Activated gamma-delta T cell treated with Interleukin-2 at 50 U/mL for 16 hours (primary cell): ENCODE measurements around the gene CLEC4G.
A peak's percentile ranks its signal among the peaks of the same experiment; 100 is the strongest.

Experiments used
- DNase-seq: peaks from one replicate; pipeline ENCODE4 v3.0.0-alpha.2; 2020

The CLEC4G gene

GRCh38 chr19:7720351-7720750 is 11.6 kb downstream of the CLEC4G start:
- no peak for DNase-seq

- DNase-seq: no peak
These were observed 13.2 kb downstream of the CLEC4G start for GRCh38 chr19:7718668-7719067.

GRCh38 chr19:7716762-7717161 is 15.1 kb downstream of the CLEC4G start:
- DNase-seq: no peak

DNA sequence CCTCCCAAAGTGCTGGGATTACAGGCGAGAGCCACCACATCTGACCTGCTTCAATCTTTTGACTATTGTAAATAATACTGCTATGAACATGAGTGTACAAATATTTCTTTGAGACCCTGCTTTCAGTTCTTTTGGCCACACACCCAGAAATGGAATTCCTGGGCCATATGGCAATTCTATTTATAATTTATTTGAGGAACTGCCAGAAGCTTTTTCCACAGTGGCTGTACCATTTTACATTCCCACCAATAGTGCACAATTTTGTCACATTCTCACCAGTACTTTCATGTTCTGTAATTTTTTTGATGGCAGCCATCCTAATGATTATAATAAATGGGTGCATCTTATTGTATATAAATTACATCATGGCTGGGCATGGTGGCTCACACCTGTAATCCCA is 16.2 kb downstream of the CLEC4G start:
- no peak for DNase-seq

DNA sequence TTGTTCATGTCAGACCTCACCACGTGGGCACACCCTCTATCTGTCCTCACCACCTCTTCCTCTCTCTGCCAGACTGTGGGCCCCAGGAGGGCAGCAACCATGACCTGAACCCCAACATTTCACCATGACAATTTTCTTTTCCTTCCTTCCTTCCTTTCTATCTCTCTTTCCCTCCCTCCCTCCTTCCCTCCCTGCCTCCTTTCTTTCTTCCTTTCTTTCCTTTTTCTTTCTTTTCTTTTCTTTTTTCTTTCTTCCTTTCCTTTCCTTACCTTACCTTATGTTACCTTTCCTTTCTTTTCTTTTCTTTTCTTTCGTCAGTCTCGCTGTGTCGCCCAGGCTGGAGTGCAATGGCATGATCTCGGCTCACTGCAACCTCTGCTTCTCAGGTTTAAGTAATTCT is 21.3 kb downstream of the CLEC4G start:
- DNase-seq: no peak

- no peak for DNase-seq
These were observed 21.9 kb downstream of the CLEC4G start for GRCh38 chr19:7709932-7710460.

GRCh38 chr19:7706955-7707456 is 24.9 kb downstream of the CLEC4G start:
- no peak for DNase-seq

- DNase-seq: no peak
These were observed 25.5 kb downstream of the CLEC4G start for GRCh38 chr19:7706188-7706954.

- DNase-seq: peak; percentile 61
These were observed 26.3 kb downstream of the CLEC4G start for GRCh38 chr19:7705387-7706187.

DNA sequence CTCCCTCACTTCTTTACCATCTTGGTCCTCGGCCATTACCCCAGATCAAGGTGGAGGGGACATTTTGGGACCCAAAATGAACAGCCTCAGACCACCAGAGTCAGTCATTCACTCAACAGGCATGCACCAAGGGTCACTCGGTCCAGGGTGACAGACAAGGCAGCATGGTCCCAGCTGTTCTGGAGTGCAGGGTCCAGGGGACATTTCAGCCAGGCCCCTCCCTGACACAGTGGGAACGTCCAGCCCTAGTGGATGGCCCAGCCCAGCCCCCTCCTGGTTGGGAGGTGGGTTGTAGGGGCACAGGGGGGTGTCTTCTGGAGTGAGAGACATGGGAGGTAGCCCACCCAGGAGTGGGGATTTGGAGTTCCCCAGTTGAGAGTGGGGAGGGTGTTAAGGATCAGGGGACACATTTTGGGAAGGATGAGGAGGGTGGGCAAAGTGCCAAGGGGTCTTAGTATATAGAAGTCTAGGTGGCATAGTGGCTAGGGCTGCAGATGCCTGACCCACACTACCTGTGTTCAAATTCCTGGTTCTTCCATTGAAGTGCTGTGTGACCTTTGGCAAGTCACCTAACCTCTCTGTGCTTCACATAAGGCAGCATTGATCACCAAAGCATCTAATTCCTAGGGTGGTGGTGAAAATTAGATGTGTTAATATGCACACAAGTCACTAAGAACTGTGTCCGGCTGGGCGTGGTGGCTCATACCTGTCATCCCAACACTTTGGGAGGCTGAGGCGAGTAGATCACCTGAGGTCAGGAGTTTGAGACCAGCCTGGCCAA is 27.4 kb downstream of the CLEC4G start:
- no peak for DNase-seq

- no peak for DNase-seq
These were observed 28.6 kb downstream of the CLEC4G start for GRCh38 chr19:7703332-7703731.

GRCh38 chr19:7701654-7702457 is 30.1 kb downstream of the CLEC4G start, which contains the start of gene FCER2:
FCER2 (minus strand) TSS chr19:7702131; CDS start chr19:7699760, 2,371 bp downstream.
- DNase-seq: no peak

DNA sequence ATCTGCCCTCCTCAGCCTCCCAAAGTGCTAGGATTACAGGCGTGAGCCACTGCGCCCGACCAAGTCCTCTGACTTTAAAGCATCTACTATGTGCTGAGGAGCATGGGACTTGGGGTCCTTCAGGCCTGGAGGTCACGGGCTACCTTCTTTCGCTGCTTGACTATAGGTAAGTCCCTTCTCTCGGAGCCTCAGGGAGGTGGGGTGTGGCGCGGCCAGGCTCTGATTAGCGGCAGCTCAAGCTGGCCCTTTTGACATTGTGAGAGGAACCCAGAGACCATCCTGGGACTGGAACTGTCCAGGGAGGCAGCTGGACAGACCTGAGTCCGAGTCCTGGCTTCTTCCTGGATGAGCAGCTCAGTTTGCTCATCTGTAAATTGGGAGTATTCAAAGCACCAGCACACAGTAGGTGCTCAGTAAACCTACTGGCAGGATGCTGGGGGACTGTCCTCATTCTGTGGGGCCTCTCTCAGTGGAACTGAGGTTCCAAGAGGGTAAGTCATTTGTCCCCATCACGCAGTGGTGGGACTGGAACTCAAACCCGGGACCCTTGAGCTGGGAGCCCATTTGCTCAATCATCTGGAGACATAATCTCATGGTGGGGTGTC is 30.8 kb downstream of the CLEC4G start:
- no peak for DNase-seq

- no peak for DNase-seq
These were observed 32.2 kb downstream of the CLEC4G start for GRCh38 chr19:7699417-7700401.

- no peak for DNase-seq
These were observed 32.9 kb downstream of the CLEC4G start for GRCh38 chr19:7699003-7699402.

- DNase-seq: no peak
These were observed 33.3 kb downstream of the CLEC4G start for GRCh38 chr19:7698583-7698982.

GRCh38 chr19:7697721-7698287 is 34.1 kb downstream of the CLEC4G start:
- DNase-seq: no peak

DNA sequence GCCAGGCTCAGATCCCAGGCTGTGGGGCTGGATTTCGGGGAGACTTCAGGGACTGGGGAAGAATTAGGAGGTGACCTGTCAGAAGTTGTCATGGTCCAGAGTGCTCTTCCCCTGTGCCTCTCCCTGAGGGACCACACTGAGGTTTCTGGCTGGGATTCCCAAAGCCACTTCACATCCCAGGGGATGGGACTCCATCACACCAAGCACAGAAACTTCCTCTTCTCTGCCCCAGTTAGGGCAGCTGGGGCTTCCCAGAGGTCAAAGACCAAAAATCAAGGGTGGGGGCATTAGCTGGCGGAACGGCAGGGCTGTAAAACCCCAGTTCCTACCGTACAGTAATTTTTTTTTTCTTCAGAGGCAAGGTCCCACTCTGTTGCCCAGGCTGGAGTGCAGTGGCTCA is 37.4 kb downstream of the CLEC4G start:
- no peak for DNase-seq

DNA sequence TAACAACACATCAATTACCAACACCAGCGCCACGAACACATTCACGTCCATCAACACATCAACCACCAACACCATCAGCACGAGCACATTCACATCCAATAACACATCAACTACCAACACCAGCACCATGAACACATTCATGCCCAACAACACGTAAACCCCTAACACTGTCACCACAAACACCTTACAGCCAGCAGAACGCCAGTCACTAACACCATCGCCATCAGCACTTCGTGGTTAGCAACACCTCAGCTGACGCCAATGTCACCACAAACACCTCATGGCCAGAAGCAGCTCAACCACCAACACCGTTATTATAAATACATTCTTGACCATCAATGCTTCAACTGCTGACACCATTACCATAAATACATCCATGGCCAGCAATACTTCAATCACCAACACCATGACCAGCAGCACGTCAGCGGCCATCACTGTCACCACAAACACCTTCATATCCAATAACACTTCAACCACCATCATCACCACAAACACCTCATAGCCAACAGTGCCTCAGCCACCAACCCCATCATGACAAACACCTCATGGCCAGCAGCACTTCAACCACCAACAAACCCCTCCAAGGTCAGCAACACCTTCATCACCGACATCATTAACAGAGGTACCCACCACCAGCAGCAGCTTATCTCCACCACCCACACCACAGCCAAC is 39.4 kb downstream of the CLEC4G start:
- DNase-seq: no peak
